B cell (primary cell): ENCODE data around the gene CADM1. TPM values are rescaled to one million over a fixed set of nuclear protein-coding genes. Genes with fewer than 3 reads are reported as not detected.

ENCODE experiments used
- ATAC-seq: fragments of 200-7000 bp; cut with Tn5 transposase; one replicate; pipeline ENCODE4 v1.10.0; 2021; ENCODE audit warnings: low read depth, mild to moderate bottlenecking, moderate number of reproducible peaks, moderate library complexity
- CTCF ChIA-PET: fragments of 350-600 bp; sonication (Branson Sonifier 250); formaldehyde crosslinking; loops from one replicate; lab custom pipeline; 2021; ENCODE audit warnings: antibody characterized with exemption, inconsistent platforms; lab: Charles Lee
- POLR2A ChIA-PET: fragments of 350-600 bp; sonication (Branson Sonifier 250); formaldehyde crosslinking; loops from one replicate; lab custom pipeline; 2021; ENCODE audit warnings: antibody characterized with exemption; lab: Charles Lee
- DNase-seq: peaks from one replicate; pipeline ENCODE4 v3.0.0; 2013
- H2AFZ ChIP-seq: 2 replicates; pipeline ENCODE4 v1.6.1; 2012; ENCODE audit warnings: mild to moderate bottlenecking, low read depth, low read length; ENCODE audit not compliant: insufficient read depth, poor library complexity, severe bottlenecking
- H3K27ac ChIP-seq, 2 donors: 1 replicate in 1 of 2; 2 replicates in 1 of 2; pipeline ENCODE4 v1.5.1; 2012 to 2013; ENCODE audit warnings: low read length in 2 of 2, mild to moderate bottlenecking in 2 of 2, moderate library complexity in 1 of 2
- H3K27me3 ChIP-seq, 4 experiments: fragments of 200-600 bp in 1 of 4; sonication (generic) in 1 of 4; replicated peaks in 1 of 4; 1 replicate in 2 of 4; 2 replicates in 2 of 4; pipeline versions ENCODE4 v1.6.1 to v1.7.0; 2013 to 2016; ENCODE audit warnings: low read length in 3 of 4, mild to moderate bottlenecking in 2 of 4, mixed read lengths in 1 of 4, moderate library complexity in 1 of 4; ENCODE audit not compliant: insufficient read depth in 4 of 4, control insufficient read depth in 3 of 4; ENCODE audit errors: control extremely low read depth in 1 of 4
- H3K36me3 ChIP-seq, 2 experiments: replicated peaks in 1 of 2; 1 replicate in 1 of 2; 2 replicates in 1 of 2; pipeline versions ENCODE4 v1.6.1 to v1.7.1; 2013; ENCODE audit warnings: low read length in 1 of 2; ENCODE audit not compliant: insufficient read depth in 2 of 2, control insufficient read depth in 1 of 2; ENCODE audit errors: control extremely low read depth in 1 of 2, extremely low read depth in 1 of 2
- H3K4me1 ChIP-seq, 2 donors: fragments of 200-600 bp in 1 of 2; sonication (generic) in 1 of 2; 1 replicate in 1 of 2; 2 replicates in 1 of 2; pipeline versions ENCODE4 v1.5.1 to v1.6.1; 2013 to 2017; ENCODE audit warnings: low read length in 2 of 2; ENCODE audit not compliant: control insufficient read depth in 2 of 2, insufficient read depth in 2 of 2
- H3K4me2 ChIP-seq: replicated peaks from 2 replicates; pipeline ENCODE3; 2012; ENCODE audit warnings: mild to moderate bottlenecking, low read depth, low read length; ENCODE audit not compliant: poor library complexity, severe bottlenecking
- H3K4me3 ChIP-seq, 5 experiments: fragments of 200-600 bp in 1 of 5; sonication (generic) in 1 of 5; 1 replicate in 3 of 5; 2 replicates in 2 of 5; pipeline versions ENCODE4 v1.5.1 to v1.7.0; 2011 to 2016; ENCODE audit warnings: low read length in 4 of 5, mild to moderate bottlenecking in 4 of 5, low read depth in 2 of 5, control low read depth in 1 of 5, moderate library complexity in 1 of 5; ENCODE audit not compliant: insufficient read depth in 1 of 5; ENCODE audit errors: control extremely low read depth in 1 of 5, extremely low read depth in 1 of 5
- H3K79me2 ChIP-seq: fragments of 200-600 bp; sonication (generic); one replicate; pipeline ENCODE4 v1.6.0; 2016; ENCODE audit warnings: low read length; ENCODE audit not compliant: control insufficient read depth, insufficient read depth
- H3K9ac ChIP-seq: fragments of 200-600 bp; sonication (generic); 2 replicates; pipeline ENCODE4 v1.6.1; 2017; ENCODE audit warnings: mild to moderate bottlenecking, low read length, moderate library complexity
- H3K9me3 ChIP-seq, 3 donors: one replicate each; pipeline versions ENCODE4 v1.6.1 to v1.7.1; 2013; ENCODE audit warnings: low read length in 2 of 3; ENCODE audit not compliant: control insufficient read depth in 2 of 3, insufficient read depth in 1 of 3; ENCODE audit errors: control extremely low read depth in 1 of 3
- H4K20me1 ChIP-seq: 2 replicates; pipeline ENCODE4 v1.6.0; 2012; ENCODE audit warnings: mild to moderate bottlenecking, low read length; ENCODE audit not compliant: insufficient read depth, control insufficient read depth, poor library complexity, severe bottlenecking
- H3K27ac Mint-ChIP-seq: one replicate; pipeline ENCODE4 v1.8.0; 2021; ENCODE audit warnings: mixed read lengths
- H3K27me3 Mint-ChIP-seq: one replicate; pipeline ENCODE4 v1.8.0; 2021; ENCODE audit warnings: mixed read lengths
- H3K4me1 Mint-ChIP-seq: one replicate; pipeline ENCODE4 v1.8.0; 2021; ENCODE audit warnings: mixed read lengths
- H3K4me3 Mint-ChIP-seq: one replicate; pipeline ENCODE4 v1.8.0; 2021; ENCODE audit warnings: mixed read lengths
- H3K9me3 Mint-ChIP-seq: one replicate; pipeline ENCODE4 v1.8.0; 2022; ENCODE audit warnings: mixed read lengths; ENCODE audit not compliant: insufficient read depth
- EZH2 ChIP-seq: IDR thresholded peaks from 2 replicates; pipeline ENCODE4 v1.6.1; 2012; ENCODE audit warnings: borderline replicate concordance, low read depth, mild to moderate bottlenecking, moderate library complexity, low read length; ENCODE audit not compliant: insufficient read depth, poor library complexity, severe bottlenecking
- WGBS: methylation state at CpG from one replicate; pipeline ENCODE4 v1.1.5; 2013; ENCODE audit warnings: missing lambda C conversion rate; ENCODE audit not compliant: insufficient coverage; 5-methylcytosine and 5-hydroxymethylcytosine counted together
- intact Hi-C: fragments of 100-400 bp; cut with micrococcal nuclease; formaldehyde crosslinking; loops from one replicate; pipeline ENCODE4 v1.10.0; 2022
- polyA plus RNA-seq: library from polyadenylated mRNA; depleted of rRNA; stranded (reverse); fragments of >200 nt; gene quantifications from 2 replicates; pipeline ENCODE4 v1.2.3, GENCODE V29; 2012
- total RNA-seq, 2 donors: library from RNA; stranded (reverse); fragments of 120-200 nt in 1 of 2; gene quantifications; 1 replicate in 1 of 2; 2 replicates in 1 of 2; pipeline versions ENCODE4 v1.2.3 to v1.2.4, GENCODE V29; 2013 to 2022
- TF ChIP-seq, protein P1 (sequence below): fragments of 200-600 bp; IDR thresholded peaks from one replicate; pipeline ENCODE4 v1.8.0; 2022; ENCODE audit warnings: antibody characterized with exemption, mild to moderate bottlenecking

CADM1 gene
- total and polyA plus RNA-seq, 2 donors (not counting 1 experiment from before 2014, with no cell fraction given), result 0.43 to 0.49 TPM

- no peak overlapping the region for H3K4me2 ChIP-seq
Measured at GRCh38 chr11:115158053-115158452, 346.2 kb downstream of the CADM1 start.

DNA sequence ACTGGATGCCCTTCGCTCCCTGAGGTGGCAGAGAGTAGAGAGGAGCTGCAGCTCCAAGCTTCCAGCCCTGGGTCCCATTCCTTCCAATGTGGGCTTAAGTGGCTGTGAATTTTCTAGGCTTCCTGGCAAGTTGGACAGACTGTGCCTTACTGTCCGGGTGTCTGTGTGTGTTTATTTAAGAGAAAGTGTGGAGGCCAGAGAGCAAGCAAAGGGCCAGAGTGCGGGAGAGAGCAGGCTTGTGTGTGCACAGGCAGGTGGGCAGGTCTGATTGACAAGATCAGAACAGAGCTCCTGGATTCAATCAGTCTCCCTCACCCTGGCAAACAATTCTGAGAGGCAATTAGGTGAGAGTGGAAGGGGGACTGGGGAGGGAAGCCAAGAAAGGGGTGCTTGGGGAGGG is 347.0 kb downstream of the CADM1 start:
- Histone ChIP-seq H3K4me1 (no peaks in the 10 kb centered on the region), H3K4me2 (no peak overlapping the region), H3K79me2 (no peaks in the 10 kb centered on the region), H3K27ac (no peak overlapping the region), H3K27me3 (peaks cover 0 to 2% (median 0%) of the 10 kb centered on the region in 4 experiments), H3K9ac (no peak overlapping the region), H2AFZ (no peak overlapping the region), H3K36me3 (no peaks in the 10 kb centered on the region), H3K9me3 (peaks cover 0 to 20% (median 0%) of the 10 kb centered on the region in 3 donors), H3K4me3 (no peak overlapping the region), H4K20me1 (no peaks in the 10 kb centered on the region)
- H3K4me3 Mint-ChIP-seq, result no peak overlapping the region
- no peak for TF ChIP-seq EZH2
- ATAC-seq, result no peak
- no peak for DNase-seq
- ChIA-PET CTCF (no interaction called here), POLR2A (no interaction called here)
- peaks cover 6% of the 10 kb centered on the region for H3K27me3 Mint-ChIP-seq
- no peaks in the 10 kb centered on the region for H3K9me3 Mint-ChIP-seq
- H3K27ac Mint-ChIP-seq, result no peak overlapping the region
- WGBS, result 65% methylated on average over 3 of the region's 3 CpGs
- no peaks in the 10 kb centered on the region for H3K4me1 Mint-ChIP-seq
- intact Hi-C loops, result no loop called here

More at GRCh38 chr11:115158053-115158452, 346.2 kb downstream of the CADM1 start:
- TF ChIP-seq, protein P1, sequence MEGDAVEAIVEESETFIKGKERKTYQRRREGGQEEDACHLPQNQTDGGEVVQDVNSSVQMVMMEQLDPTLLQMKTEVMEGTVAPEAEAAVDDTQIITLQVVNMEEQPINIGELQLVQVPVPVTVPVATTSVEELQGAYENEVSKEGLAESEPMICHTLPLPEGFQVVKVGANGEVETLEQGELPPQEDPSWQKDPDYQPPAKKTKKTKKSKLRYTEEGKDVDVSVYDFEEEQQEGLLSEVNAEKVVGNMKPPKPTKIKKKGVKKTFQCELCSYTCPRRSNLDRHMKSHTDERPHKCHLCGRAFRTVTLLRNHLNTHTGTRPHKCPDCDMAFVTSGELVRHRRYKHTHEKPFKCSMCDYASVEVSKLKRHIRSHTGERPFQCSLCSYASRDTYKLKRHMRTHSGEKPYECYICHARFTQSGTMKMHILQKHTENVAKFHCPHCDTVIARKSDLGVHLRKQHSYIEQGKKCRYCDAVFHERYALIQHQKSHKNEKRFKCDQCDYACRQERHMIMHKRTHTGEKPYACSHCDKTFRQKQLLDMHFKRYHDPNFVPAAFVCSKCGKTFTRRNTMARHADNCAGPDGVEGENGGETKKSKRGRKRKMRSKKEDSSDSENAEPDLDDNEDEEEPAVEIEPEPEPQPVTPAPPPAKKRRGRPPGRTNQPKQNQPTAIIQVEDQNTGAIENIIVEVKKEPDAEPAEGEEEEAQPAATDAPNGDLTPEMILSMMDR, result no peak
- TF ChIP-seq EZH2, result no peak
- Histone ChIP-seq H2AFZ (no peak overlapping the region), H3K36me3 (no peaks in the 10 kb centered on the region), H3K79me2 (no peaks in the 10 kb centered on the region), H3K27ac (no peak overlapping the region), H3K27me3 (peaks cover 0 to 2% (median 0%) of the 10 kb centered on the region in 4 experiments), H4K20me1 (no peaks in the 10 kb centered on the region), H3K4me3 (no peak overlapping the region), H3K4me1 (no peaks in the 10 kb centered on the region), H3K9me3 (peaks cover 0 to 20% (median 0%) of the 10 kb centered on the region in 3 donors), H3K9ac (no peak overlapping the region)
- no peak overlapping the region for H3K27ac Mint-ChIP-seq
- no peak overlapping the region for H3K4me3 Mint-ChIP-seq
- no peak for ATAC-seq
- H3K9me3 Mint-ChIP-seq, result no peaks in the 10 kb centered on the region
- no peak for DNase-seq
- 76% methylated on average over 6 of the region's 6 CpGs for WGBS
- intact Hi-C loops, result no loop called here
- CTCF ChIA-PET, result no interaction called here
- H3K4me1 Mint-ChIP-seq, result no peaks in the 10 kb centered on the region
- POLR2A ChIA-PET, result no interaction called here
- peaks cover 12% of the 10 kb centered on the region for H3K27me3 Mint-ChIP-seq
